GM19023 (cell line): ENCODE measurements around the gene MPC1L.
A peak's percentile ranks its signal among the peaks of the same experiment; 100 is the strongest.

Experiments used
- ATAC-seq: cut with Tn5 transposase; IDR thresholded peaks from one replicate; pipeline ENCODE4 v1.9.1; 2021; ENCODE audit warnings: mild to moderate bottlenecking, moderate library complexity; ENCODE audit not compliant: unreplicated experiment

MPC1L gene

GRCh38 chrX:40625294-40625693 lies 2.1 kb downstream of the MPC1L start:
- ATAC-seq: no peak

- ATAC-seq: no peak
Measured at GRCh38 chrX:40628506-40628905, 5.3 kb downstream of the MPC1L start.

DNA sequence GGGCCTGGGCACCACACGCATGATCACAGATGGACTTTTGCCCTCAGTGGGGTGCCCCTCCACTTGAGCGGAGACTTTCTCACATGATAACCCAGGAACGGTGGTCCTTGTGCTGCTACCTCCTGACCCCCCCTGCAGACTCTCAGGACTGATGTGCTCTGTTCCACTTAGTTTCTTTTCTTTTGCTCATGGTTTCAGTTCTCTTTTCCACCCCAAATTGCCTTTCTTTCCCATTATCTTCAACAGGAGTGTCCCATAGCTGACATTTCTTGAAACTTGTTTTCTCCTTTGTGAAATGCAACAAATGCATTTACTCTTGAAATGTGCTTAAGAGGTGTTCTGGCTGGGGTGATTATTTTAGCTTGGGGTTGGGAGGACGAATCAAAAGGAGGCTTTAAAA lies 9.0 kb downstream of the MPC1L start:
- no peak for ATAC-seq

GRCh38 chrX:40637687-40638086 lies 14.5 kb downstream of the MPC1L start:
- no peak for ATAC-seq

DNA sequence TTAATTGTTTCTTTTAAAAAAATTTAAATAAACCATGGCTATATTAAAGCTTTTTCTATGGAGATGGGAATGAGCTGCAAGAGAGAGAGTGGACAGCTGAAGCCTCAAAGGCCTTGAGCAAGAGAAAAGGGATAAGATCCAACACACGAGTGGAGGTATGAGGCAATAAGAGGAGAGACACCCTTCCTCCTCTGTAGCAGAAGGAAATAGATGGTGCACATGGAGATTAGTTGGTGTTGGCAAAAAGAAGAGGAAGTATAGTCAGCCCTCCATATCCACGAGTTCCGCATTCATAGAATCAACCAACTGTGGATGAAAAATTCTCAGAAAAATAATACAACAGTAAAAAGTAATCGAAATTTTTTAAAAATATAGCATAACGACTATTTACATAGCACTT lies 20.9 kb downstream of the MPC1L start:
- ATAC-seq: no peak

- ATAC-seq: no peak
Measured at GRCh38 chrX:40644821-40645358, 21.7 kb downstream of the MPC1L start.

GRCh38 chrX:40646489-40647306 lies 23.5 kb downstream of the MPC1L start:
- ATAC-seq: peak; percentile 27

GRCh38 chrX:40647307-40648197 lies 24.3 kb downstream of the MPC1L start, which contains the start of gene CXorf38:
CXorf38 (minus strand) TSS chrX:40647561; CDS start chrX:40647520, 41 bp downstream.
- peak; percentile 78 for ATAC-seq

- ATAC-seq: no peak
Measured at GRCh38 chrX:40651620-40652223, 28.5 kb downstream of the MPC1L start.

DNA sequence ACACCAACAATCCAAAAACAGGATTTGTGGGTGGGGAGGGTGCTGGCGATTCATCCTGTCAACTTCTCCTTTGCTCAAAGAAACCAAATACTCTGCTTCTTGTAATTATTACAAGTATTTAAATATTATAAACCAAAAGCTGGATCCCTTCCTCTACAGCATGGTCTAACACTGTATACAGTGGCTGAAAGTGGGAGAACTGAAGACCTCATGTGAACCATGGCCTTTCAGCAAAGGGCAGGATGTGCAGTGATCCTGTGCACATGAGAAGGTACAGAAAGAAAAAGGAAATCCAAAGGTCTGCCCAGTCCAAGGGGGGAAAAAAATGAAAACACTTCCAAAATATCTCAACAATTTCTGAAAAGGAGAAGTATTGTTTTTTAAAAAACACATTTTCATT lies 29.4 kb downstream of the MPC1L start:
- no peak for ATAC-seq

DNA sequence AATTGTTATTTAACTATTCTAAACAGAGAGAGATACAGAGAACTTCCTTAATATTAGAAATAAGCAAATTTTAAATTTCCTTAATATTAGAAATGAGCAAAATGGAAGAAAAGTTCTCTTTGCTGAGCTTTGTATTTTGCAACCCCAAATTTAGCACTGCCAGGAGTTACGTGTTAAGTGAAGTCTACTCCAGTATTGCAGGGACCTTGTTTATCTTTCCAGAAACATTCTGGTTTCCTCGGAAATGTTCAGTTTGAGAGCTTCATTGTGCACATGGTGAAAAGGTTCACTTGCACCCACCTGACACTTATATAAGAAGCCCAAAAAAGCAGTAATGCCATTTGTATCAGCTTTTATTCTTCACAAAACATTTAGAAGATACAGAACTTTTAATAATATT lies 30.3 kb downstream of the MPC1L start:
- ATAC-seq: no peak

GRCh38 chrX:40660381-40660780 lies 37.2 kb downstream of the MPC1L start:
- no peak for ATAC-seq

DNA sequence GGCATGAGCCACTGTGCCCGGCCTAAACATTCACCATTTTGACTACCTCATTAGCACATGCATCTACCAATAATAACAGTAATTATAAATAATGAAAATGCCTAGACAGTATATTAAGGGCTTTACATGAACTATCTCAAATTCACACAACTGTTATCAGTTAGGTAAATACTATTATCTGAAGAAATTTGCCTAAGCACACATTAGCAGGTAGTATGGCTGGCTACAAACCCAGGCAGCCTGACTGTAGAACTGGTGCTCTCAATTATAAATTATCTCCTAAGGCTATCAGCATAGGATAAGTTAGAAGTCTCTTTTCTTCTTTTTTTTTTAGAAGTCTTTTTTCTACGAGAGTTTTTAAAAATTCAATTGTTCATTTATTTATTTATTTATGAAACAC lies 38.3 kb downstream of the MPC1L start:
- no peak for ATAC-seq

- no peak for ATAC-seq
Measured at GRCh38 chrX:40663078-40663740, 40.0 kb downstream of the MPC1L start.

DNA sequence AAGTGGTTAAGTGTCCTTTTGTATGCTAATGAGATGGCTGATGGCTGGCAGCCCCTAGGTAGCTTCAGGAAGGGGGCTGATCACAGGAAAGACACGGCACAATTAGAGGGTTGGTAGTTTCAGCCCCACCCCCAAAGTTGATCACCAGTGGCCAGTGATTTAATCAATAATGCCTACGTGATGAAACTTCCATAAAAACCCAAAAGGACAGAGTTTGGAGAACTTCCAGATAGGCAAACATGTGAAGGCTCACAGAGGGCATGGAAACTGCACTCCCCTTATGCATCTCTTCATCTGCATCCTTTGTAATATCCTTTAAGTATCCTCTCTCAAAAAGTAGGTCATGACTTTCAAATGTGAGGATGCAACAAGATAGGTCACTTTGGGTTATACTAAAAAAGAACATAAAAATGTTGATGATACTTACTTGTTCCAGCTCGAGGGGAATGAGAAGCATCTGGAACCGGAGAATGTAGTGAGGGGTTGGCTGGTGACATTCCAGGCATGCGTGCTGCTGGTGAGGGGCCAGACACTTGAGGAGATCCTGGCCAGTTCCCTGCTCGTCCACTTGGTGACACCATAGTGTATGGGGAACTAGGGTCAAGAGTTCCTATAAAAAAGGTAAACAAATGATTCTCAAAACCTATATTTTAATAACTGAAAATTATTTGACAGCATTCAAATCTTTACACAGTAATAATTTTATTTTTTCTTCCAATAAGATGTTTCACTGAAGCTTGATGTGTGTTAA lies 40.8 kb downstream of the MPC1L start:
- no peak for ATAC-seq

GRCh38 chrX:40671126-40671525 lies 47.9 kb downstream of the MPC1L start:
- no peak for ATAC-seq
